Right ventricle myocardium superior (tissue), 1 donor: ENCODE results near the gene KLHL6. TPM values are rescaled to one million over a fixed set of nuclear protein-coding genes. Genes with fewer than 3 reads are reported as not detected.
"Not testable (repeated sequence)": the region's sequence is repeated elsewhere in the genome, so short reads cannot be mapped to it uniquely, and the experiment has no call there.

Experiments used
- ATAC-seq: fragments of 200-7000 bp; cut with Tn5 transposase; one replicate; pipeline ENCODE4 v1.9.1; 2020; ENCODE audit warnings: mild to moderate bottlenecking; ENCODE audit not compliant: poor library complexity
- DNase-seq: peaks from one replicate; pipeline ENCODE4 v3.0.0-alpha.2; 2020
- intact Hi-C: fragments of 100-400 bp; cut with DNase I; formaldehyde crosslinking; loops from one replicate; pipeline ENCODE4 v1.11.2; 2022
- total RNA-seq: library from RNA; stranded (reverse); fragmentation: NEBNext Ultra II Directional; extraction: Animal tissue kit (Norgen Biotek cat#: 25700); gene quantifications from one replicate; pipeline ENCODE4 v1.2.1, GENCODE V29; 2021
- donor health status: DM: no; HTN: yes; CAD: no; lungs with severe emphysema.

The KLHL6 gene
- total RNA-seq, 1 donor from 2014 or later: 0.65 TPM

DNA sequence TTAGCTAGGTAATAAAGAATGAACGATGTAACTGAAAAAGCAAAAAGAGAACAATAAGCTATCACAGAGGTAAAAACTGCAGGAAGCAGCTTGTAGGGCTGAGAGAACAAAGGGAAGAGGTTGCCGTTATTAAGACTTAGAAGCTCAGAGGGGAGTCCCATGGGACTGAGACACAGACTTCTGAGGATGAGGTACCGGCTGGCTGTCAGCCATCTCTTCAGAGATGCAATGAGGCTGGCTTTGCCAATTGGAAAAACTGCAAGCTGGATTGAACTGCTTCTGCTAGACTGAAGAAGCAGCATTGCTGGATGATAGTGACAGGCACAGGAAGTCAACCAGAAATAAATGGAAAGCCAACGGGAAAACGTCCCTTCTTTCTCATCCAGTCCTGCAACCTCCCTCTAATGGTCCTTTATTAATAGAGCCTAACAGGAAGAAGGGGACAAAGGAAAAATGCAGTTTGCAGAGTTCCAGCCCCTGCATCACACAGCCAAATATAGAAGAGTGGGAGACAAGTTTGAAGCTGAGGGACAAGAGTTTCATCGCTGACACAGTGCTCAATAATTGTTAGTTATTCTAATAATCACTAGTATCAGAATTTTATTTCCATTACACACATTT is 21.1 kb upstream of the KLHL6 start:
- intact Hi-C loops: no loop called here
- DNase-seq: no peak
- no peak for ATAC-seq

DNA sequence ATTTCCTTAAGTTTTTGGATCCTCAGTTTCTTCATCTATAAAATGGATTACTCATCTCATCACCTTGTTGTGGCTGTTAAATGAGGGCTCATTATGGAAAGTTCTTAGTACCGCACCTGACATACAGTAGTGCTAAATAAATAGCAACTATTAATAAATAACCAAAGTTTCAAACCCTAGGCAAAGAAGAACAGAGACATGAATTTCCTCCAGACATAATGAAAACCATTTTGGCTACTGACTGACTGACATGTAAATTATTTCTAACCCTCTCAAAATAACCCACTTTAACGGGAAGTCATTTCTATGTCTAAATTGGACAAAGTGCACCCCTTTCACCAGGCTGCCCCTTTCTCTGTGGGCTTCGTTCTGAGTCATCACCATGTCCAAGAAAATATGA is 17.4 kb upstream of the KLHL6 start:
- no peak for DNase-seq
- intact Hi-C loops: no loop called here
- no peak for ATAC-seq

DNA sequence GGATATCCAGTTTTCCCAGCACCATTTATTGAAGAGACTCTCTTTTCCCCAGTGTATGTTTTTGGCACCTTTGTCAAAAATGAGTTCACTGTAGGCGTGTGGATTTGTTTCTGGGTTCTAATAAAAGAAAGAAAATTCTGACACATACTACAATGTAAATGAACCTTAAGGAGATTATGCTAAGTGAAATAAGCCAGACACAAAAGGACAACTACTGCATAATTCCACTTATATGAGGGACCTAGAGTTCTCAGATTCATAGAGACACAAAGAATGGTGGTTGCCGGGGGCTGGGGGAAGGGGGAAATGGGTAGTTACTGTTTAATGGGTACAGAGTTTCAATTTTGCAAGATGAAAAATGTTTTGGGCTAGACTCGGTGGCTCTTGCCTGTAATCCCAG is 14.7 kb upstream of the KLHL6 start:
- ATAC-seq, intact Hi-C loops, DNase-seq: not testable (repeated sequence)

DNA sequence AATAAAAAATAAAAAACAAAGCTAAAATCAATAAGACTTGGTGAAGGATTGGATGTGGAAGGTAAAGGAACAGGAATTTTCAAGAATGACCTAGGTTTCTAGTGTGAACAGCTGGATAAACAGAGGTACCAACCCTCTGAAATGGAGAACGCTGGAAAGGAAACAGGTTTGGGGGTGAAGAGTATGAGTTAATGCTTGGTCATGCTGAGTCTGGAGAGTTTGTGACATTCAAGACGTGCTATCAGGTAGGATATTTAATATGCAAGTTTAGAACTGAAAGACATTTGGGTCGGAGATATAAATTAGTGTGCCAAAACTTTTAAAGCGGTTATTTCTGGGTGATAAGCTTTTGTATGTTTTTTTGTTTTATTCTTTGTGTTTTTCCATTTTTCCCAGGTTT is 11.4 kb upstream of the KLHL6 start:
- ATAC-seq: no peak
- no peak for DNase-seq
- intact Hi-C loops: no loop called here

DNA sequence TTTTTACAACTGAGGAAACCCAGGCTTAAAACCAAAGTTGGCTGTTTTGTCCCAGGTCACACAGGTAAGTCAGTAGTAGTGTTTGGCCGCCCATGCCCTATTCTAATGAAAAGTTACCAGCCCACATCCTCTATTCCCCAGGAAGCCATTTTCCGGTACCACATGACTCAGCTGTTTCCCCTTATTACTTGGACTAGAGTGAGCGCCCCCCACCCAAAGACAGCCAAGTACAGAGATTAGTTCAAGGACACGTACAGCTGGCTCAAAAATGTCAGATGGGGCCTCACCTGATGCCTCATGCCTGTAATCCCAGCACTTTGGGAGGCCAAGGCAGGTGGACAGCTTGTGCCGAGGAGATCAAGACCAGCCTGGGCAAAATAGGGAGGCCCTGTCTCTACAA is 8.5 kb upstream of the KLHL6 start:
- intact Hi-C loops: no loop called here
- no peak for ATAC-seq
- no peak for DNase-seq

DNA sequence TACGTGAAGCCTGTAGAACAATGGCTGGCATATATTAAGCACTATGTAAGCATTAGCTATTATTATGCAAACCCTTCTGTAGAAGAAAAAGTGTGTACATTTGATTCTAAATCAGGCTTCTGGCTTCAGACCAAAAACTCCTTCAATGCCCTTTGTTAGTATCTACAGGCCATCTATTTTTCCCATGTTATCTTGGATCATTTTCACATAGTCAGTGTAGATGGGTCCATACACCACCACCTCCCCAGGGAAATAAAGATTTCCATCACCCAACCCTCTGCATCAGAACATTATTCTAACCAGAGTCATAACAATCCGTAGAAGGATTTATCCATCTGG is 8.0 kb upstream of the KLHL6 start:
- intact Hi-C loops: no loop called here

DNA sequence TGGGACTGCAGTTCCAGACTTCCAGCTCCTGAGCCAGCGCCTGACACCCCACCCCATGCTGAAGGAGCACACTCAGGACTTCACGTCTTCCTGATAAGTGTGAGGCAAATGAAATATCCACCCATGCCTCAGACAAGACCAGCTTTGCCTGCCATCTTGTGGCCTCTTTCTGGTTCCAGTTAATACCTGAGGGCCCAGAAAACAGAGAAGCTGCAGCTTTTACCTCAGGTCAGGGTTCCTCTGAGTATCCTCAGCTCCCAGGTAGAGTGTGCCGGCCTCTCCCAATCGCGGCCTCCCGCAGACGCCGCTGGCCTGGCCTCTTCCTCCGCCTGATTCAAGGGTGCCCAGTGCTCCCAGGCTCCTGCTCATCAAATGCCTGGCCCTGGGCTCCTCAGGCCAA is 5.1 kb upstream of the KLHL6 start:
- intact Hi-C loops: no loop called here

More for the DNA sequence above, 8.0 kb upstream of the KLHL6 start:
- ATAC-seq (no peak), DNase-seq (no peak)

DNA sequence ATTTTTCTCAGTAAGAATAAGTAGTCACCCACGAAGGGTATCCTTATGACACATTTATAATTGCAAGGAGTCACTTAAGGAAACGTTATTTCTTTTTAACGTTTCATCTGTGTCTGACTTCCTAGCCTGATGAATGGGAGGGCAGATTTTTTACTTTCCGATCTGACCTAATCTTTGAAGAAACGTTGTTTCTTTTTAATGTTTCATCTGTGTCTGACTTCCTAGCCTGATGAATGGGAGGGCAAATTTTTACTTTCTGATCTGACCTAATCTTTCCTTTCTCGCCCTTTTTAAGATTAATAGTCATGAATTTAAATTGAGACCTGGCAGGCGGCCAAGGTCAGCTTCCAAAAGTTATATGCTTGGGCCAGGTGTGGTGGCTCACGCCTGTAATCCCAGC is 3.0 kb upstream of the KLHL6 start:
- DNase-seq (no peak), ATAC-seq (no peak)
- intact Hi-C loops: no loop called here

More for the DNA sequence above, 5.1 kb upstream of the KLHL6 start:
- no peak for DNase-seq
- ATAC-seq: no peak

DNA sequence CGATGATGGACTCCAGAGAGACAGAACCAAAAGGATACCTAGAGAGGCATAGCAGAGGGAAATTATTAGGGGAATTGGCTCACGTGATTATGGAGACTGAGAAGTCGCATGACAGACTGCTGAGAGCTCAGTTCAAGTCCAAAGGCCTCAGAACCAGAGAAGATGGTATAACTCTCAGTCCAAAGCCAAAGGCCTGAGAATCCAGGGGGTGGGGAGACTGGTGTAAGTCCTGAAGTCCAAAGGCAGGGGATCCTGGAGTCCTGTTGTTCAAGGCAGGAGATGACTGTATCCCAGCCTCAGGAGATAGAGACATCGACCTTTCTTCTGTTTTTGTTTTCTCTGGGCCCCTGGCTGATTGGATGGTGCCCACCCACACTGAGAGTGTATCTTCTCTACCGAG is 1.2 kb upstream of the KLHL6 start:
- intact Hi-C loops: no loop called here
- ATAC-seq (no peak), DNase-seq (no peak)

DNA sequence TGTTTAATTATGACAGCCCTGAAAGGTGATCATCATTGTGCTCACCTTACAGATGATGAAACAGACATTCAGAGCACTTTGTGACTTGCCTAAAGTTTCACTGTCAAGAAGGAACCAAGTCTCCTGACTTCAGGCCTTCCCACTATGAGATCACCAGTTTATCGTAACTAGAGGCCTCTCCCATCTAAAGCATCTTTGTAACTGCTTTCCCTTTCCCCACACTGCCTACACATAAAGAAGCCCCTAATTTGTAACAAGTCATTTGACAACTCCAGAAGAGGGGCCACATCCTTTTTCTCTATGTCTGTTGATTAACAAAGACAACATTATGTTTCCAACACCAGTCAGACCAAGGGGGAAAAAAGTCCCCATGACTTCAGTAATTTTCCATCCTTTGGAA is 1.1 kb downstream of the KLHL6 start:
- ATAC-seq (no peak), DNase-seq (no peak)
- intact Hi-C loops: no loop called here

DNA sequence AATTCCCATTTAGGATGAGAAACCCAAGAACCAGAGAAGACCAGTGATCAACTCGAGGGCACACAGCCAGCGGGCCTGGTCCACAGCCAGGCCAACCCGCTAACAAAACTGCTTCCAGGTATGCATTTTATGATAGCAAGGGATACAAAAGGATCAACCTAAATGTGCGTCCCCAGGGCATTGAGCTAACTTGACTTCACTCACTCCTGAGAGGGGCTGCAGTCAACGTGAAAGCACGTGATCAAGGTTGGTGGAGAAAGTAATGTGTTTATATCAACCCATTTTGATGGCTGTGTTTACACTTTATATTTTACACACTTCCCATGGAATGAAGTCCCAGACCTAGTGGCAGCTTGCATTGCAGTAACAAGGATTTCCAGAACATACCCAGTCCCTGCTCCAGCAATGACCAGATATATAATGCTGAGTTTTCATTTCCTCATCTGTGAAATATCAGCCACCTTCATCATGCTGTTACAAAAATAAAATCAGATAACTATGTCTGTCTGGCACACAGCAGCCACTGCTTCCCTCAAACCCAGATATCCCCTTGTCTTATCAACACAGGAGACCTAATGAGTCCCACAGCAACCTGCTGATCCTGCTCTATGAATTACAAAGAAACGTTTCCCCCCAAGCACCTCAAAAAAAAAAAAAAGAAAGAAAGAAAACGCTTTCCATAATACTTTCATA is 2.0 kb downstream of the KLHL6 start:
- DNase-seq: no peak
- intact Hi-C loops: no loop called here
- ATAC-seq: no peak

DNA sequence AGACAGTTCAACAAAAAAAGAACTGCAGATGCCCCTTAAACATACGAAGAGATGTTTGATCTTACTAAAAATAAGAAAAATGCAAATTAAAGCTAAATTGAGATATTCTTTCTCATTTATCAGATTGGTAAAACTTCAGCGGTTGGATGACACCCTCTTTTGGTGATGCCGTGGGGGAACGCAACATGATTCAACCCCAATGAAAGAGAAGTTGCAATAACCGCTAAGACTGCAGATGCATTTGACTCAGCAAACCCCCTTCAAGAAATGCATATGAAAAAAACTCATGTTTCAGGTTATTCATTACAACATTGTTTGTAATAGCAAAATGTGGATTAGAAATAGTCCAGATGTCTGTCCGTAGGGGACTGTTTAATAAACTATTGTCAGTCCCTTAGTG is 3.6 kb downstream of the KLHL6 start:
- DNase-seq: no peak
- no peak for ATAC-seq
- intact Hi-C loops: no loop called here

DNA sequence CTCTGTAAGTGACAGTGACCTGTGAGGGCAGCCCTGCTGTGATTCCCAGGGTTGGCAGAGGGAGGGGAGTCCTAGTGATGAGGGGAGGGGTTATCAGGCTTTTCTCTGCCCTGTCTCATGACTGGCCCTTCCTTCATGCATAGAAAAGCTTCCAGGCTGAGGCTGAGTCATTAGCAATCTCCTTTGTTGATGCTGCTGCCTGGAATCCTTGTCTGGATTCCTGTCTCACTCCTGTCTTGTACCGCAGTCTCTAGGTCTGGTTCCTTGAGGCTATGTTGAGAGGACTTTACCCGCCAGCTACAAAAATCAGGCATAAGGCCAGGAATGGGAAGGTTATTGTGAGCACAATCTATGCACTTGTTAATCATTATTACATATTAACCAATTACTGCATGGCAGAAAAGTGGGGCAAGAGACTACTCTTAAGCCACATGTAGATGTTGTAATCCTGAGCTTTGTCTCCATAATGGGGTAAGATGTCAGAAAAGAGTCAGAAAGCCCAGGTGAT is 7.2 kb downstream of the KLHL6 start:
- intact Hi-C loops: no loop called here
- ATAC-seq: no peak
- DNase-seq: no peak

DNA sequence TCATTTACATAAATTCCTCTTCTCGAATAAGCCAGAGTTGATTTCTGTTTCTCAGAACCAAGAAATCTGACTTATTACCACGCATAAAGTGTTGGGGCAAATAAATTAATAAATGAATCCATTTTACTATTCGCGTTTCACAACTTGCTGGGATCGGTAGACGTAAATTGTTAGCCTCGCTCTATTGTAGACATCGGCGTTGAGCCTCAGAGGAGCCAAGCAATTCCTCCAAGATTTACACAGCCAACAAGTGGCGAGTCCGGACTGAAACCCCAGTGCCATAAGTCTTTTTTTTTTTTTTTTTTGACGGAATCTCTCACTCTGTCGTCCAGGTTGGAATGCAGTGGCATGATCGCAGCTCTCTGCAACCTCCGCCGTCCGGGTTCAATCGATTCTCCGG is 8.9 kb downstream of the KLHL6 start:
- intact Hi-C loops: no loop called here
- ATAC-seq: no peak
- no peak for DNase-seq

DNA sequence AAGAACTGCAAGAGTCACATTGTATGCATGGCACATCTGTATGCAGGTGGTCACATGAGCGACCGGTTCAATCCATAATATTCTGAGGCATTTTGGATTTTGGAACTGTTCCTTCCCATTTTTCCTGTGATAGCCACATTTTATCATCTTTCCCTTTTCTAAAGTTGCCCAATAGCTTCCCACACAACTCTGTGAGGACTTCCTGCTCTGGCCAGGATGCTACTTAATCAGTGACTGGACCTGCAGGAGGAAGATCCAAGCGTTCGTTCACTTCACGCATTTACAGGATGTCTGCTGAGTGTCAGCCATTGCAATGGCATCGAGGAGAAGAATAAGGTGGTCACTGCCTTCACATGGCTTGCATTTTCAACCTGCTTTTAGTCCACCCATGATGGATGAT is 9.8 kb downstream of the KLHL6 start:
- intact Hi-C loops: no loop called here

DNA sequence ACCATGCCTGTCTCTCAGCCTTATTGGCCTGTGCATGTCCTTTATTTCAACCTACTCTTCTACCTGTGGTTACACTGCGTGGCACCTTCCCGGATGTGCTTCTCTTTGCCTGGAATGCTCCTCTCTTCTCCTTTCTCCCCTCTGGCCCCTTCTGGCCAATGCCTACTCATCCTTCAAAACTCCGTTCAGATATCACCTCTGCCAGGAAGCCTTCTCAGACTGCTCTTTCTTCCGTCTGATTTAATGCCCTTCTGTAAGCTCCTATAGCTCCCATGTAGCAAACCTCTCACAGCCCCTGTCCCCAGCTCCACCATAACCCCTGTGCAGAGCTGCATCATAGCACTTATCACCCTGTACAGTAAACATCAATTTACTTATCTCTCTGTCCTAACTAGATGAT is 13.2 kb downstream of the KLHL6 start:
- ATAC-seq (no peak), DNase-seq (no peak)
- intact Hi-C loops: no loop called here

More for the DNA sequence above, 9.8 kb downstream of the KLHL6 start:
- DNase-seq (no peak), ATAC-seq (no peak)

DNA sequence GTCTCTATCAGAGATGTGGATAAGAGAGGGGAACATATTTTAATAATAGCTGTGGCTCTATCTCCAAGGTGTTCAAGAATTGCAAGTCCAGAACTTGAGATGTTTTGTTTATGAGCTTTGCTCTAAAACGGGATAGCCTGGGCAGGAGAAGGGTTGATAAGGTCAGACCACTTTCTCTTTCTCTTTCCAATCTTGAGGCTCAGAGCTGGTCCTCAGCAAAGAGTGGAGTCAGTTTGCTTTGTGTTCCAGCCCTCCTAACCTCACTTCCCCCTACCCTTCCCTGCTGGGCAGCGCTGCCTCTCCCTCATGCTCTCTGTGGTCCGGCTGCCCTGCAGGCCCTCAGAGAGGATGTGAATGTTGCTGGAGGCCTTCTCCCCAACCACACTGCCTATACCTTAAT is 13.8 kb downstream of the KLHL6 start:
- ATAC-seq (peak; percentile 29), DNase-seq (no peak)
- intact Hi-C loops: no loop called here

DNA sequence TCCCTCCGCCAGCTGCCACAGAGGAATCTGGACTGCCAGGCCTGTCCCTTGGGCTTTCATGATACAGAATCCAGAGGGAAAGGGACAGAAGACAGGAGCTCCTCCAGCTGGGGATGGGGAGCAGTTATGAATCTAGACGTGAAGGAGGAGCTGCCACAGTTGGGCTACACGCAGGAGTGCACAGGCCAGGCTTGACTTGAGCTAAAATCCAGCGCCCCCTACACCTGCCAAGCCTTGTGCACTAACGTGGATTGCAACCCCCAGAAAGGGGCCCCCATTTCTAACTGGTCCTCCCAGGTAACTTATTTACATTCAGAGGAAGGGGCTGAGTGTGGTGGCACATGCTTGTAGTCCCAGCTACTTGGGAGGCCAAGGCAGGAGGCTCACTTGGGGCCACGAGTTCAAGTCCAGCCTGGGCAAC is 14.3 kb downstream of the KLHL6 start:
- DNase-seq: no peak
- intact Hi-C loops: no loop called here
- ATAC-seq: no peak

DNA sequence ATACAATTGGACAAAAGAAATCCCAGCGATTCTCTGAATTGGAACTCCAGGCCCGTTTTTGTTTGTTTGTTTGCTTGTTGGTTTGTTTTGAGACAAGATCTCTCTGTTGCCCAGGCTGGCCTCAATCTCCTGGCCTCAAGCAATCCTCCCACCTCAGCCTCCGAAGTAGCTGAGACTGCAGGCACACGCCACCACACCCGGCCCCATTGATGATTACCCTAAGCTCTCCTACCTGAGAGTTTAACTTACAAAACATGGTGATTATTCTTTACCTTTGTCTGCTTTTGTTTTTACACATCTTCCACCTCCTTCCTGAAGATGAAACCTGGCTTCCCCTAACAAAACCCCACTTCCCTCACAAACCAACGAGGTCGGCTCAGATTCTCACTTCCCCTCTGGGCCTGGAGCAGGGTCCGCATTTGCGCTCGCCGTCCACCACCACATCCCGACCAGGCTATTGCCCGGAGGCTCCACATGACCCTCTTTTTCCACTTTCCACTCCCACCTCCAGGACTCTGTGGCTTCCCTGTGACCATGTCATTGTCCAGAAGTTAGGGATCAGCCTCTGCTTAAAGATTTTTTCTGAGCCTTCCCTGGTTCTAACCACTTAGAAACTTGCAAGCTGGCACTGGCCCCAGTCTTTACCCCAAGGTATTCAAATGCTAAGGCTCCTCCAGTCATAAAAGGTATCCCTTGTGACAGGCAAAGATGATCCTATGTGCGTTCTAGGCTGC is 14.8 kb downstream of the KLHL6 start:
- ATAC-seq (no peak), DNase-seq (no peak)
- intact Hi-C loops: no loop called here

DNA sequence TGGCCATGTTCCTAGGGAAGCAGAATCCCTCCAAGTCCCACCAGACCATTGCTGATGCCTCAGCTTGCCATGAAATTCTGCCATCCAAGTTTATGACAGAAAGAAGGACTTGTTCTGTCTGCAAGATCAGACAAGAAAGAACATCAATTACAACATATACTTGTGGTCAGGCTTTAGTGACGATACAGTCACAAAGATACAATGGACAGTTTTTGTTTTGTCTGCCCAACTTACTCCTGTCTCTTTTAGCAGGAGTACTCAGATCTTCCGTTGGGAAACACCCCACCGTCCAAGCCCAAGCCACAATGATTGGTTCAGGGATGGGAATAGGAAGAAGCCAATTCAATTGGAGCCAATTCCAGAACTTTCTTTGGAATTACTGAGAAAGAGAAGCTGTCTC is 15.7 kb downstream of the KLHL6 start:
- DNase-seq (no peak), ATAC-seq (no peak)
- intact Hi-C loops: no loop called here
